ENCODE measurements around the gene SNRPA1.
A peak's percentile ranks its signal among the peaks of the same experiment; 100 is the strongest.
"Not testable (repeated sequence)": the region's sequence is repeated elsewhere in the genome, so short reads cannot be mapped to it uniquely, and the experiment has no call there.

Gene SNRPA1

GRCh38 chr15:101294731-101295606, at the start of gene SNRPA1:
SNRPA1 (minus strand) TSS chr15:101295248; CDS start chr15:101295178, 70 bp downstream.
- peak; percentile 37 to 98 (median 92) for DNase-seq

DNA sequence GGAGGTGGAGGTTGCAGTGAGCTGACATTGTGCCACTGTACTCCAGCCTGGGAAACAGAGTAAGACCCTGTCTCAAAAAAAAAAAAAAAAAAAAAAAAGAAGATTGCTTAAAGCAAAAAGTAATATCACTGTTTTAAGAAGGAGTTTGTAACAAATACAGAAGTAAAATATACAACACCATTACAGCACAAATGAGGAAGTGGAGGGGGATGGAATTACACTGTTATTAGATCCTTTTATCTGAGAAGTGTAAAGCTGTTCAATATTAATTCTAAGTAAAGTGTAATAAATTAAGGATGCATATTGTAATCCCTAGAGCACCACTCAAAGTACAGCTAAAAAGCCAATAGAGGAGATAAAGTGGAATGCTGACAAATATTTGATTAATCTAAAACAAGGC, 47.0 kb upstream of the SNRPA1 start:
- DNase-seq = no peak

GRCh38 chr15:101338502-101339057, 43.5 kb upstream of the SNRPA1 start:
- no peak for DNase-seq

GRCh38 chr15:101337976-101338375, 42.9 kb upstream of the SNRPA1 start:
- DNase-seq = no peak

GRCh38 chr15:101333907-101334789, 39.1 kb upstream of the SNRPA1 start:
- not testable (repeated sequence) for DNase-seq

DNA sequence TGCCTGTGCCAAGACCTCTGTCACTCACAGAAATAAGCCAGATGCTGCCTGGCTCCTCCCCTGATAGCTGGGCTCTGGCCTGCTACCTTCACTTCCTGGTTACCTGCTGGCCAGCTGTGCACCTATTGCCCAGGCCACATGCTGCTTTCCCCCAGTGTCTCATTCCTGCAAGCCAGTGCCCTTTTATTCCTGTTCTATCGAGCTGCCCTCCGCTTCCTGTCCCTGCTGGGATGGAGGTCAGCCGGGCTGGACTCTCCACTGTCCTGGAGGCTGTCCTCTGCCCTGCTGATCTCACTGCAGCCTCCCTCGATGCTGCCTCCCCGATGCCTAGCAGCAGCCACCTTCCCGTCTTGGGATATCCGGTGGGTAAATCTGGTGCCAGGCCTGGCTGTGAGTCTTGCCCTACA, 37.0 kb upstream of the SNRPA1 start:
- DNase-seq = no peak

- no peak for DNase-seq
Measured at GRCh38 chr15:101329867-101330380, 34.9 kb upstream of the SNRPA1 start.

DNA sequence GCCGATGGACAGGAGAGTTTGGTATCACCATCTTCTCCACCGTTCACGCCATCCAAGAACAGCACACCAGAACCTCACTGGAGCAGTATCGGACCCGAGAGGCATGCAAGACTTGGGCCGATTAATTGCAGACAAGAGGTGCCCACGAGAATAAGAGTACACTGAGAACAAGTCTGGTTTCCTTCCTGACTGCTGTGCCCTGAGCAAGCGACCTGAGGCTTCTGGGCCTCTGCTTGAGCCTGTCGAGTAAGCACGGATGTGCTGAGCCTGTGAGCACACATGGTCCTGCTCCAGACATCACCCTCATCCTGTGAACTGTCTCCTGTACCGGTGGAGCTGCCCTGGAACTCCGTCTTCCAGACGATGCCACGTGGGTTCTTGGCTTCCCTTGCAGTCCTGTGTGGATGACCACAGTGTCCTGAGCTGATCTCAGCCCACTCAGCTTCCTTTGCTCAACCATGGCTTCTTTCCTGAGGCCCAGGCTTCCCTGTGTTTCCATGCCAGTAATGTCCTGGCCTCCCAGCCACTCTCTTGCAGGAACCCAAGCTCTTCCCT, 34.3 kb upstream of the SNRPA1 start:
- DNase-seq = no peak

DNA sequence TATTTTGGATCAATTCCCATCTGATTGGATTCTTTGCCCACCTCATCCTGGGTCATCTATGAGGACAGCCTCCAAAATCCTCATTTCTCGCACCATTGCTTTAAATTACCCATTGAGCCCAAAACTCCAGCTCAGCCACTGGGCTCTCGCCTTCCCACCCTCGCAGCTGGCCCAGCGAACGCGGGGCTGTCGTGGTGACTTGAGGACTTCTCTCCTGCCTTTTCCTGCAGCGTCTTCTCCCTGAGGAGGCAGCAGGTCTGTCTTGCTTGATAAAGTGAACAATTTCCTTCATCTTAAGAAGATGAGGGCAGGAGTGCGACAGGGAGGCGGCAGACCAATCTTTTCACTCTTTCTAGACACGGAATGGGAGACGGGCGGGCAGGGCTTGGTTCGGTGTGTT, 33.0 kb upstream of the SNRPA1 start:
- DNase-seq = no peak

GRCh38 chr15:101327147-101327740, 32.2 kb upstream of the SNRPA1 start:
- no peak for DNase-seq

GRCh38 chr15:101326462-101327146, 31.6 kb upstream of the SNRPA1 start:
- DNase-seq = no peak

- DNase-seq = no peak
Measured at GRCh38 chr15:101326026-101326315, 30.9 kb upstream of the SNRPA1 start.

DNA sequence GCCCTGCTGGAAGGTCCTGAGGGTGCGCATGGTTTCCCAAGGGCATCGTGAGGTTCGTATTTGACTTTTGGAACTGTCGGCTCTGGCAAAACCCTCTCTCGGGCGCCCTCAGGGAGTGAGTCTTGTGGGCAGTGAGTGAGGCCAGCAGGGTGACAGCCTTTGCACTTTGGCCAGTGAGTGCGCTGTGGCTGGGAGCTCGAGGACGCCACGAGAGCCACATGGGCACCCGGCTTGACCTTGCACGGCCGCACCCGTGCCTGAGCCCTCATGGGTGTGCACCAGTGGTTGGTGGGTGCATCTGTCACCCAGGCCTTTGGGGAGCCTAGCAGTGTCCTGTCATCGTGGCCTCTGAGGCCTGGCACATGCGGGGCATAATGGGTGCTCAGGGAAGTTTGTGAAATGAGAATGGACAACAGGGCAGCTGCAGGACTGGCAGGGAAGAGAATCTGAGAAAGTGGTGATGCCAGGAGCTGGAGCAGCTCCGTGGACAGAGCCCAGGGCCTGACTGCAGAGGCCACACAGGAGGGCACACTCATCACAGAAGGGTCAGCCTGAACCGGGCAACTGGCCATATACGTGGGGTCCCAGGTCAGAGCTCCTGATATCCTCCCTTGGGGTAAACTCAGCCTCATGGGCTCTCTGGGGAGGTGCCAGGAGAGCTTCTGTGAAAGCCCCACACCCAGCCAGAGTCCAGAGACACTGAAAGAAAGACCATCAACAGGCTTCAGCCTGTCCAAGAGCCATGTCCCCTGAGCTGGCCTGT, 30.4 kb upstream of the SNRPA1 start:
- DNase-seq = no peak

- no peak for DNase-seq
Measured at GRCh38 chr15:101324524-101325177, 29.6 kb upstream of the SNRPA1 start.

GRCh38 chr15:101323793-101324523, 28.9 kb upstream of the SNRPA1 start:
- DNase-seq = no peak

- DNase-seq = no peak
Measured at GRCh38 chr15:101322854-101323477, 27.9 kb upstream of the SNRPA1 start.

DNA sequence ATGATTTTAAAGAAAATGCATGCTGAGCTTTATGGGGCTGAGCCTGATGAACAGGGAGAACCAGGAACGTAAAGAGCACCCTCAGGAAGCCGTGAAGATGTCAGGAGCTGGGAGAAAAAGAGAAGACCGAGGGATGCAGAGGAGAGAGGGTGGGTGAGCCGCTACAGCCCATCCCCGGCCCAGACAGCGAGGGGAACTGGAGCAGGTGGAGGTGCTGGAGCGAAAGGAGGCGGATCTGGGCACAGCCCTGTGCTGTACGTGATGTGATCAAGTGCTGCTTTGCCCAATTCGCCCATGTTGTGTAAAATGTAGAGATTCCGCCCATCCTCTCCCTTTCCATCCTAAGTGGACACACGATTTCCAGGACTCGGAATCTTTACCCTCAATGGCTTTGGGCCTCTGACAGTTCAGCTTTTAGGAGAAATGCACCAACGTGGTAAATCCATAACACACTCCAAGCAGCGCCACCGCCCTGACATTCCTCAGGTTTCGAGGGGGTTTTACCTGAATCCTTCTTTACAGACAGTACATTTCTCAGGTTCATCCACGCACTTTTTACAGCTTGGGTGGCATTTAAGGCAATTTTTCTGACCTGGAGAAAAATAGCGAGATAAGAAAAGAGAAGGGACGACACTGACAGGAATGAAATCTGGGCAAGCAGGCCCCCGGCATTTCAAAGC, 27.1 kb upstream of the SNRPA1 start:
- DNase-seq = no peak
